GM18520 (cell line): ENCODE results near the gene PLPP7.
"Not testable (repeated sequence)": the region's sequence is repeated elsewhere in the genome, so short reads cannot be mapped to it uniquely, and the experiment has no call there.

ENCODE experiments used
- ATAC-seq: cut with Tn5 transposase; IDR thresholded peaks from one replicate; pipeline ENCODE4 v1.9.1; 2021; ENCODE audit not compliant: unreplicated experiment

Gene PLPP7

DNA sequence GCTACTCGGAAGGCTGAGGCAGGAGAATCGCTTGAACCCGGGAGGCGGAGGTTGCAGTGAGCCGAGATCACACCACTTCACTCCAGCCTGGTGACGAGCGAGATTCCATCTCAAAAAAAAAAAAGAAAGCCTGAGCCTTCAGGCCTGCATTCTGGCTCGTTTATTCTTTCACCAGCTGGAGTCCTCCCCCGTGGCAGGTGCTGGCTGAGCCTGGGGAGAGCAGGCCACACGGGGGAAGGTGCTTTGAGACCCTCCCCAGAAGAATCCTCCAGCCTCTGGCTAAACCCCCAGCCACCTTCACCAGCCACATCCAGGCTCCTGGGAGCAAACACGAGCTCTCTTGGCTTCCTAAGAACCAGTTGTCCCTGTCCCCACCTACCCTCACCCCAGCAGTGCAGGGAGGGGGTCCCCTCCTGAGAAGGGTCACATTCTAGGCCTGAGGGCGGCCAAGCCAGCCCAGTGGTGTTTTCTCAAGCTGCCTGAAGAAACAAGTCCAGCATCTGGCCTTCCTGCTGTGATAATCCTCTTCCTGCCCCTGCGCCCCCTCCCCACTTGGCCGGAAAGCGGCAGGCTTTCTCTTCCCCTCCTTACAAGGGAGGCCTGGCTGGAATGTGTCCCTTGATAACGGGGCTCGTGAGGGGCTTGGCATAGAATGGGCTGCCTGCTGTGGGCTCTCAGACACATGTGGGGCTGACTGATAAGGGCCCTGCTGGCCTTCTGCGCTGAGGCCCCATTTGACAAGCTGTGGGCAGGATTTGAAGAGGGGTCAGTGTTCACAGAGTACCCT is 41.5 kb downstream of the PLPP7 start:
- no peak for ATAC-seq

DNA sequence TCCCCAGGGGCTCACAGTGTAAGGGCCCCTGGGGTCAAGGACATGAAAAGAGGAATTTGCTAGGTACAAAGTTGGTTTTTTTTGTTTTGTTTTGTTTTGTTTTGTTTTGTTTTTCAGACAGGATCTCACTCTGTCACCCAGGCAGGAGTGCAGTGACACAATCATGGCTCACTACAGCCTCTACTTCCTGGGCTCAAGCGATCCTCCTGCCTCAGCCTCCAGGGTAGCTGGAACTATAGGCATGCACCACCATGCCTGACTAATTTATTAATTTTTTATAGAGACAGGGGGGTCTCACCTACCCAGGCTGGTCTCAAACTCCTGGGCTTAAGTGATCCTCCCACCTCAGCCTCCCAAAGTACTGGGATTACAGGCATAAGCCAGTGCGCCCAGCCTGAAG is 42.5 kb downstream of the PLPP7 start:
- not testable (repeated sequence) for ATAC-seq

DNA sequence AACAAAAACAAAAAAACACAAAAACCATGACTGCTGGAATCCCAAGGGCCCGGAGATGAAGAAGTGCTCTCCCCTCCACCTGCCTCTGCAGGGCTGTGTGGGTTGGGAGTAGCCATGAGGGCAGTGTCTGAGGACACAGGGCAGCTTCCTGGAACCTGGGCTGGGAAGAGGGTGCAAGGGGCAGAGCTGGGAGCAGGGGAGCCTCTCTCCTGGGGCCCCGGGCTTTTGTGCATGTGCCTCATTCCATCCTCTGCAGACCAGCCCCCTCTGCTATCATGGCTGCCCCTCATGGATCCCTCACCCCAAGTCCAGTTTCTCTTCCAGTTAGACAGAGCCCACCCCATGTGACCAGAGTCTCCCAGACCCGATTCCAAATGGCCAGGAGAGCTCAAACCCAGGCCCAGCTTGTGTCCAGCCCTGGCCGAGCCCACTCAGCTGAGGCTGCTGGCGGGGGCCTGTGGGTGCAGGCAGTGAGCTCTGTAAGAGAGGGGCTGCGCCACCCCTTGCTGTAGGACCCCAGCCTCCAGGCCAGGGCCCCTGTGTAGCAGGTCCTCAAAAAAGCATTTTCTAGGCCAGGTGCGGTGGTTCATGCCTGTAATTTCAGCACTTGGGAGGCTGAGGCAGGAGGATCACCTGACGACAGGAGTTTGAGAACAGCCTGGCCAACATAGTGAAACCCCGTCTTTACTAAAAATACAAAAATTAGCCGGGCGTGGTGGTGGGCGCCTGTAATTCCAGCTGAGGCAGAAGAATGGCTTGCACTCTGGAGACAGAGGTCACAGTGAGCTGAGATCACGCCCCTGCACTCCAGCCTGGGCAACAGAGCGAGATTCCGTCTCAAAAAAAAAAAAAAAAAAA is 44.5 kb downstream of the PLPP7 start:
- no peak for ATAC-seq

DNA sequence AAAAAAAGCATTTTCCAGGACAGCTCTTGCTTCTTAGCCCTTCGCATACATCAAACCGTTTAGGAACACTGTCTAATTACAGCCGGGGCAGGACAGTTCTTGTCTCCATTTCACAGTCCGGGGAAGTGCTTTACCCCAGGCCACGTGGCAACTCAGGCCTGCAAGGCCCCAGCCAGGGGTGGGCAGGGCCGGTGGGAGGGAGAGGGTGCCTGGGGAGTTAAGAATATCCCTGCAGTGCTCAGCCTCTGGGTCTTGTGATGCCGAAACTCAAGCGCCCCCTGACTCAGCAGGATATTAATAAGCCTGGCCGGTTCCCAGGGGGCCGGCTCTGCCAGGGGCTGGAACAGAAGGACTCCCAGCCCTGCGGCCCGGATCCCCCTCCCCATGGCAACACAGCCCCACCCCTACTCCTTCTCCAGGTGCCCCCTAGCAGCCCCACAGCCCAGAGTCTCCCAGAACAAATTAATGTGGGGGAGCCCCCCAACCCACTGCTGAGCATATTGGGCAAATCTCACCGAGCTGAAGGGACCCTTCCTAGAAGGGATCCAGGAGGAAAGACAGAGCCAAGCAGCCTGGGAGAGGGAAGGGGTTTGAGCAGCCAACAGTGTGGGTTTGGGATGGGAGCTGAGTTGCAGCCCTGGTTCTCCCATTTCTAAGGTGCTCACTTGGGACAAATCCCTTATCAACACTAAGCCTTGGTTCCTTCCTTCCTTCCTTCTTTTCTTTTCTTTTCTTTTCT is 45.3 kb downstream of the PLPP7 start:
- no peak for ATAC-seq

GRCh38 chr9:131335368-131335755 is 45.8 kb downstream of the PLPP7 start:
- ATAC-seq, result no peak

GRCh38 chr9:131337131-131337848 is 47.8 kb downstream of the PLPP7 start:
- no peak for ATAC-seq

DNA sequence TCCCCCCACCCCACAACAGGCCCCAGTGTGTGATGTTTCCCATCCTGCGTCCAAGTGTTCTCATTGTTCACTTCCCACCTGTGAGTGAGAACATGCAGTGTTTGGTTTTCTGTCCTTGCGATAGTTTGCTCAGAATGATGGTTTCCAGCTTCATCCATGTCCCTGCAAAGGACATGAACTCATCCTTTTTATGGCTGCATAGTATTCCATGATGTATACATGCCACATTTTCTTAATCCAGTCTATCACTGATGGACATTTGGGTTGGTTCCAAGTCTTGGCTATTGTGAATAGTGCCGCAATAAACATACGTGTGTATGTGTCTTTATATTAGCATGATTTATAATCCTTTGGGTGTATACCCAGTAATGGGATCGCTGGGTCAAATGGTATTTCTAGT is 49.7 kb downstream of the PLPP7 start:
- not testable (repeated sequence) for ATAC-seq

DNA sequence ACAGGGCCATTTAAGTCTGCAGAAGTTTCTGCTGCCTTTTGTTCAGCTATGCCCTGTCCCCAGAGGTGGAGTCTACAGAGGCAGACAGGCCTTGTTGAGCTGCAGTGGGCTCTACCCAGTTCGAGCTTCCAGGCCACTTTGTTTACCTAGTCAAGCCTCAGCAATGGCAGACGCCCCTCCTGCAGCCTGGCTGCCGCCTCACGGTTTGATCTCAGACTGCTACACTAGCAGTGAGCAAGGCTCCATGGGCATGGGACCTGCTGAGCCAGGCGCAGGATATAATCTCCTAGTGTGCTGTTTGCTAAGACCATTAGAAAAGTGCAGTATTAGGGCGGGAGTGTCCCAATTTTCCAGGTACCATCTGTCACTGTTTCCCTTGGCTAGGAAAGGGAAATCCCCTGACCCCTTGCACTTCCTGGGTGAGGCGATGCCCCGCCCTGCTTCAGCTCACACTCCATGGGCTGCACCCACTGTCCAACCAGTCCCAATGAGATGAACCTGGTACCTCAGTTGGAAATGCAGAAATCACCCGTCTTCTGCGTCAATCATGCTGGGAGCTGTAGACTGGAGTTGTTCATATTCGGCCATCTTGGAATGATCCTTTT is 55.5 kb downstream of the PLPP7 start:
- ATAC-seq, result not testable (repeated sequence)

DNA sequence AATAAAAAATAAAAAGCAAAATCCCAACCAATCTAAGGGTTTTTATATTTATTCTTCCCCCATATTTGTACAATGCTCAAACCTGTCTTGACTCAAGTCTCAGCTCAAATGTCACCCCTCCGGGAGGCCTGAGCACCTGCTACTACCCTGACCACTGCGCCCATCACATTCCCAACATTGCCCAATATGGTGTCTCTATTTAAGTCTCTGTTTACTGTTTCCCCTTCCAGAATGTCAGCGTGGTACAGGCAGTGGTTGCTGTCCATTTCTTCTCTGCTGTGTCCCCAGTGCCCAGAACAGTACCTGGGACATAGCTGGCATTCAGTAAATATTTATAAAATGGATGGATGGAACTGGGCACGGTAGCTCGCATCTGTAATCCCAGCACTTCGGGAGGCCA is 57.0 kb downstream of the PLPP7 start:
- no peak for ATAC-seq

- no peak for ATAC-seq
These were observed 58.0 kb downstream of the PLPP7 start for GRCh38 chr9:131347376-131348020.

- no peak for ATAC-seq
These were observed 59.4 kb downstream of the PLPP7 start for GRCh38 chr9:131348631-131349521.

- no peak for ATAC-seq
These were observed 60.0 kb downstream of the PLPP7 start for GRCh38 chr9:131349522-131349880.

- ATAC-seq, result no peak
These were observed 60.5 kb downstream of the PLPP7 start for GRCh38 chr9:131349881-131350563.

- ATAC-seq, result not testable (repeated sequence)
These were observed 67.0 kb downstream of the PLPP7 start for GRCh38 chr9:131356479-131356878.

GRCh38 chr9:131358556-131358955 is 69.0 kb downstream of the PLPP7 start:
- no peak for ATAC-seq
